ENCODE data around the gene WDFY2. TPM values are rescaled to one million over a fixed set of nuclear protein-coding genes. Genes with fewer than 3 reads are reported as not detected.

The WDFY2 gene
- total and polyA plus RNA-seq, 2 experiments from 2014 or later, result 11.4 to 24.0 TPM

GRCh38 chr13:51623473-51623872 is 39.2 kb downstream of the WDFY2 start (continued):
- TF ChIP-seq, protein P1, sequence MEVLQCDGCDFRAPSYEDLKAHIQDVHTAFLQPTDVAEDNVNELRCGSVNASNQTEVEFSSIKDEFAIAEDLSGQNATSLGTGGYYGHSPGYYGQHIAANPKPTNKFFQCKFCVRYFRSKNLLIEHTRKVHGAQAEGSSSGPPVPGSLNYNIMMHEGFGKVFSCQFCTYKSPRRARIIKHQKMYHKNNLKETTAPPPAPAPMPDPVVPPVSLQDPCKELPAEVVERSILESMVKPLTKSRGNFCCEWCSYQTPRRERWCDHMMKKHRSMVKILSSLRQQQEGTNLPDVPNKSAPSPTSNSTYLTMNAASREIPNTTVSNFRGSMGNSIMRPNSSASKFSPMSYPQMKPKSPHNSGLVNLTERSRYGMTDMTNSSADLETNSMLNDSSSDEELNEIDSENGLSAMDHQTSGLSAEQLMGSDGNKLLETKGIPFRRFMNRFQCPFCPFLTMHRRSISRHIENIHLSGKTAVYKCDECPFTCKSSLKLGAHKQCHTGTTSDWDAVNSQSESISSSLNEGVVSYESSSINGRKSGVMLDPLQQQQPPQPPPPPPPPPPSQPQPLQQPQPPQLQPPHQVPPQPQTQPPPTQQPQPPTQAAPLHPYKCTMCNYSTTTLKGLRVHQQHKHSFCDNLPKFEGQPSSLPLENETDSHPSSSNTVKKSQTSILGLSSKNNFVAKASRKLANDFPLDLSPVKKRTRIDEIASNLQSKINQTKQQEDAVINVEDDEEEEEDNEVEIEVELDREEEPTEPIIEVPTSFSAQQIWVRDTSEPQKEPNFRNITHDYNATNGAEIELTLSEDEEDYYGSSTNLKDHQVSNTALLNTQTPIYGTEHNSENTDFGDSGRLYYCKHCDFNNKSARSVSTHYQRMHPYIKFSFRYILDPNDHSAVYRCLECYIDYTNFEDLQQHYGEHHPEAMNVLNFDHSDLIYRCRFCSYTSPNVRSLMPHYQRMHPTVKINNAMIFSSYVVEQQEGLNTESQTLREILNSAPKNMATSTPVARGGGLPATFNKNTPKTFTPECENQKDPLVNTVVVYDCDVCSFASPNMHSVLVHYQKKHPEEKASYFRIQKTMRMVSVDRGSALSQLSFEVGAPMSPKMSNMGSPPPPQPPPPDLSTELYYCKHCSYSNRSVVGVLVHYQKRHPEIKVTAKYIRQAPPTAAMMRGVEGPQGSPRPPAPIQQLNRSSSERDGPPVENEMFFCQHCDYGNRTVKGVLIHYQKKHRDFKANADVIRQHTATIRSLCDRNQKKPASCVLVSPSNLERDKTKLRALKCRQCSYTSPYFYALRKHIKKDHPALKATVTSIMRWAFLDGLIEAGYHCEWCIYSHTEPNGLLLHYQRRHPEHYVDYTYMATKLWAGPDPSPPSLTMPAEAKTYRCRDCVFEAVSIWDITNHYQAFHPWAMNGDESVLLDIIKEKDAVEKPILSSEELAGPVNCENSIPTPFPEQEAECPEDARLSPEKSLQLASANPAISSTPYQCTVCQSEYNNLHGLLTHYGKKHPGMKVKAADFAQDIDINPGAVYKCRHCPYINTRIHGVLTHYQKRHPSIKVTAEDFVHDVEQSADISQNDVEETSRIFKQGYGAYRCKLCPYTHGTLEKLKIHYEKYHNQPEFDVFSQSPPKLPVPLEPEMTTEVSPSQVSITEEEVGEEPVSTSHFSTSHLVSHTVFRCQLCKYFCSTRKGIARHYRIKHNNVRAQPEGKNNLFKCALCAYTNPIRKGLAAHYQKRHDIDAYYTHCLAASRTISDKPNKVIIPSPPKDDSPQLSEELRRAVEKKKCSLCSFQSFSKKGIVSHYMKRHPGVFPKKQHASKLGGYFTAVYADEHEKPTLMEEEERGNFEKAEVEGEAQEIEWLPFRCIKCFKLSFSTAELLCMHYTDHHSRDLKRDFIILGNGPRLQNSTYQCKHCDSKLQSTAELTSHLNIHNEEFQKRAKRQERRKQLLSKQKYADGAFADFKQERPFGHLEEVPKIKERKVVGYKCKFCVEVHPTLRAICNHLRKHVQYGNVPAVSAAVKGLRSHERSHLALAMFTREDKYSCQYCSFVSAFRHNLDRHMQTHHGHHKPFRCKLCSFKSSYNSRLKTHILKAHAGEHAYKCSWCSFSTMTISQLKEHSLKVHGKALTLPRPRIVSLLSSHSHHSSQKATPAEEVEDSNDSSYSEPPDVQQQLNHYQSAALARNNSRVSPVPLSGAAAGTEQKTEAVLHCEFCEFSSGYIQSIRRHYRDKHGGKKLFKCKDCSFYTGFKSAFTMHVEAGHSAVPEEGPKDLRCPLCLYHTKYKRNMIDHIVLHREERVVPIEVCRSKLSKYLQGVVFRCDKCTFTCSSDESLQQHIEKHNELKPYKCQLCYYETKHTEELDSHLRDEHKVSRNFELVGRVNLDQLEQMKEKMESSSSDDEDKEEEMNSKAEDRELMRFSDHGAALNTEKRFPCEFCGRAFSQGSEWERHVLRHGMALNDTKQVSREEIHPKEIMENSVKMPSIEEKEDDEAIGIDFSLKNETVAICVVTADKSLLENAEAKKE (CRISPR knock-in tag; IDR thresholded peaks at IDR 0.05), result no peak
- TF ChIP-seq EZH2phosphoT487 (IDR thresholded peaks at IDR 0.05; ENCODE audit: unreplicated experiment) (no peak), NANOG (IDR thresholded peaks at IDR 0.05; ENCODE audit: borderline replicate concordance) (no peak), STAT1 (IDR thresholded peaks at IDR 0.05; ENCODE audit: unreplicated experiment) (no peak), ETS1 (IDR thresholded peaks at IDR 0.05) (no peak), ZNF331 (CRISPR knock-in tag; IDR thresholded peaks at IDR 0.05; ENCODE audit: low read depth) (no peak), CREB1 (CRISPR knock-in tag; IDR thresholded peaks at IDR 0.05; ENCODE audit: low read depth) (no peak), CTCF (conservative IDR thresholded peaks at IDR 0.05; ENCODE audit: low read depth in 2 of 2) (no peak), REST (IDR thresholded peaks at IDR 0.05; ENCODE audit: unreplicated experiment) (no peak), EZH2 (IDR thresholded peaks at IDR 0.05; ENCODE audit: low read depth, unreplicated experiment) (no peak)
